ENCODE measurements around the gene SLA2.

DNA sequence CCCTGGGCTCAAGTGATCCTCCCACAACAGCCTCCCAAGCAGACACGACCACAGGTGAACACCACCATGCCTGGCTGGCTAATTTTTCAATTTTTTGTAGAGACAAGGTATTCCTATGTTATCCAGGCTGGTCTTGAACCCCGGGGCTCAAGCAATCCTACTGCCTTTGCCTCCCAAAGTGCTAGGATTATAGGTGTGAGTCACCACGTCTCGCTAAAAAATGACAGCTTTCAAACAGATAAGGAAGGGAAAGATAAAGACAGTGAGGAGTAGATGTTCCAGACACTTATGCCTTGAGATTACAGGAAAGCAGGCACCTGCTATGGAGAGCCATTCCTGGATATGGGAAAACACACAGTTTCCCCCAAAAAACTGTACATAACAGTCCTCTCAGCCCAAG, 40.9 kb upstream of the SLA2 start:
- TF ChIP-seq, protein P1, sequence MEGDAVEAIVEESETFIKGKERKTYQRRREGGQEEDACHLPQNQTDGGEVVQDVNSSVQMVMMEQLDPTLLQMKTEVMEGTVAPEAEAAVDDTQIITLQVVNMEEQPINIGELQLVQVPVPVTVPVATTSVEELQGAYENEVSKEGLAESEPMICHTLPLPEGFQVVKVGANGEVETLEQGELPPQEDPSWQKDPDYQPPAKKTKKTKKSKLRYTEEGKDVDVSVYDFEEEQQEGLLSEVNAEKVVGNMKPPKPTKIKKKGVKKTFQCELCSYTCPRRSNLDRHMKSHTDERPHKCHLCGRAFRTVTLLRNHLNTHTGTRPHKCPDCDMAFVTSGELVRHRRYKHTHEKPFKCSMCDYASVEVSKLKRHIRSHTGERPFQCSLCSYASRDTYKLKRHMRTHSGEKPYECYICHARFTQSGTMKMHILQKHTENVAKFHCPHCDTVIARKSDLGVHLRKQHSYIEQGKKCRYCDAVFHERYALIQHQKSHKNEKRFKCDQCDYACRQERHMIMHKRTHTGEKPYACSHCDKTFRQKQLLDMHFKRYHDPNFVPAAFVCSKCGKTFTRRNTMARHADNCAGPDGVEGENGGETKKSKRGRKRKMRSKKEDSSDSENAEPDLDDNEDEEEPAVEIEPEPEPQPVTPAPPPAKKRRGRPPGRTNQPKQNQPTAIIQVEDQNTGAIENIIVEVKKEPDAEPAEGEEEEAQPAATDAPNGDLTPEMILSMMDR (IDR thresholded peaks at IDR 0.05) = no peak
- TF ChIP-seq POLR2A (IDR thresholded peaks at IDR 0.05) = no peak

All from adrenal gland (tissue), 5 donors.